Stimulated activated naive CD8-positive, alpha-beta T cell treated with anti-CD3 and anti-CD28 coated beads, Interleukin-15, Interleukin-2, amounts not matched to agents 100 ng/mL and 50 ng/mL, for 24 hours (primary cell): ENCODE results near the gene PTPRT.

Experiments
- H3K27ac Mint-ChIP-seq: one replicate; pipeline ENCODE4 v1.8.0; 2021; ENCODE audit warnings: mild to moderate bottlenecking, mixed read lengths
- H3K27me3 Mint-ChIP-seq: one replicate; pipeline ENCODE4 v1.8.0; 2021; ENCODE audit warnings: mixed read lengths
- H3K36me3 Mint-ChIP-seq: one replicate; pipeline ENCODE4 v1.8.0; 2021; ENCODE audit warnings: low read depth, mixed read lengths
- H3K4me1 Mint-ChIP-seq: one replicate; pipeline ENCODE4 v1.8.0; 2021; ENCODE audit warnings: low read depth, mixed read lengths
- H3K4me3 Mint-ChIP-seq: one replicate; pipeline ENCODE4 v1.8.0; 2021; ENCODE audit warnings: mild to moderate bottlenecking, mixed read lengths
- H3K9me3 Mint-ChIP-seq: one replicate; pipeline ENCODE4 v1.8.0; 2021; ENCODE audit warnings: mixed read lengths

PTPRT gene

GRCh38 chr20:42098418-42098817 lies 1091.3 kb downstream of the PTPRT start:
- Mint-ChIP-seq H3K4me1 (no peaks in the 10 kb centered on the region), H3K36me3 (no peaks in the 10 kb centered on the region), H3K4me3 (no peak overlapping the region), H3K27ac (no peak overlapping the region), H3K9me3 (no peaks in the 10 kb centered on the region), H3K27me3 (peaks cover 3% of the 10 kb centered on the region)

GRCh38 chr20:42097741-42098140 lies 1092.0 kb downstream of the PTPRT start:
- Mint-ChIP-seq H3K36me3 (no peaks in the 10 kb centered on the region), H3K27me3 (peaks cover 3% of the 10 kb centered on the region), H3K27ac (no peak overlapping the region), H3K4me3 (no peak overlapping the region), H3K4me1 (no peaks in the 10 kb centered on the region), H3K9me3 (no peaks in the 10 kb centered on the region)

GRCh38 chr20:42095221-42095620 lies 1094.5 kb downstream of the PTPRT start:
- peaks cover 3% of the 10 kb centered on the region for H3K27me3 Mint-ChIP-seq
- H3K36me3 Mint-ChIP-seq = no peaks in the 10 kb centered on the region
- H3K9me3 Mint-ChIP-seq = no peaks in the 10 kb centered on the region
- no peaks in the 10 kb centered on the region for H3K4me1 Mint-ChIP-seq
- no peak overlapping the region for H3K27ac Mint-ChIP-seq
- H3K4me3 Mint-ChIP-seq = no peak overlapping the region

- Mint-ChIP-seq H3K4me1 (no peaks in the 10 kb centered on the region), H3K27ac (no peak overlapping the region), H3K27me3 (peaks cover 3% of the 10 kb centered on the region), H3K9me3 (no peaks in the 10 kb centered on the region), H3K4me3 (no peak overlapping the region), H3K36me3 (no peaks in the 10 kb centered on the region)
Measured at GRCh38 chr20:42093542-42094440, 1095.9 kb downstream of the PTPRT start.

- Mint-ChIP-seq H3K27ac (no peak overlapping the region), H3K27me3 (peaks cover 3% of the 10 kb centered on the region), H3K9me3 (no peaks in the 10 kb centered on the region), H3K4me1 (no peaks in the 10 kb centered on the region), H3K36me3 (no peaks in the 10 kb centered on the region), H3K4me3 (no peak overlapping the region)
Measured at GRCh38 chr20:42093041-42093440, 1096.7 kb downstream of the PTPRT start.

- peaks cover 8% of the 10 kb centered on the region for H3K9me3 Mint-ChIP-seq
- no peak overlapping the region for H3K27ac Mint-ChIP-seq
- H3K4me1 Mint-ChIP-seq = no peaks in the 10 kb centered on the region
- H3K27me3 Mint-ChIP-seq = no peaks in the 10 kb centered on the region
- H3K36me3 Mint-ChIP-seq = no peaks in the 10 kb centered on the region
- H3K4me3 Mint-ChIP-seq = no peak overlapping the region
Measured at GRCh38 chr20:42085366-42085765, 1104.3 kb downstream of the PTPRT start.

GRCh38 chr20:42083280-42083679 lies 1106.4 kb downstream of the PTPRT start:
- no peaks in the 10 kb centered on the region for H3K36me3 Mint-ChIP-seq
- no peak overlapping the region for H3K27ac Mint-ChIP-seq
- no peaks in the 10 kb centered on the region for H3K4me1 Mint-ChIP-seq
- no peaks in the 10 kb centered on the region for H3K27me3 Mint-ChIP-seq
- H3K4me3 Mint-ChIP-seq = no peak overlapping the region
- peaks cover 8% of the 10 kb centered on the region for H3K9me3 Mint-ChIP-seq

- no peaks in the 10 kb centered on the region for H3K27me3 Mint-ChIP-seq
- no peaks in the 10 kb centered on the region for H3K4me1 Mint-ChIP-seq
- no peak overlapping the region for H3K4me3 Mint-ChIP-seq
- no peaks in the 10 kb centered on the region for H3K36me3 Mint-ChIP-seq
- peaks cover 8% of the 10 kb centered on the region for H3K9me3 Mint-ChIP-seq
- no peak overlapping the region for H3K27ac Mint-ChIP-seq
Measured at GRCh38 chr20:42082611-42083010, 1107.1 kb downstream of the PTPRT start.

GRCh38 chr20:42080956-42081355 lies 1108.8 kb downstream of the PTPRT start:
- Mint-ChIP-seq H3K4me3 (no peak overlapping the region), H3K27me3 (no peaks in the 10 kb centered on the region), H3K36me3 (no peaks in the 10 kb centered on the region), H3K27ac (no peak overlapping the region), H3K9me3 (peaks cover 4% of the 10 kb centered on the region), H3K4me1 (no peaks in the 10 kb centered on the region)

- Mint-ChIP-seq H3K36me3 (no peaks in the 10 kb centered on the region), H3K9me3 (peaks cover 6% of the 10 kb centered on the region), H3K4me3 (no peak overlapping the region), H3K4me1 (no peaks in the 10 kb centered on the region), H3K27me3 (no peaks in the 10 kb centered on the region), H3K27ac (no peak overlapping the region)
Measured at GRCh38 chr20:42074944-42075343, 1114.8 kb downstream of the PTPRT start.

- Mint-ChIP-seq H3K27ac (no peak overlapping the region), H3K36me3 (no peaks in the 10 kb centered on the region), H3K4me3 (no peak overlapping the region), H3K9me3 (peaks cover 1% of the 10 kb centered on the region), H3K27me3 (no peaks in the 10 kb centered on the region), H3K4me1 (no peaks in the 10 kb centered on the region)
Measured at GRCh38 chr20:42067596-42067995, 1122.1 kb downstream of the PTPRT start.

GRCh38 chr20:42067174-42067573 lies 1122.5 kb downstream of the PTPRT start:
- Mint-ChIP-seq H3K27me3 (no peaks in the 10 kb centered on the region), H3K4me1 (no peaks in the 10 kb centered on the region), H3K9me3 (no peaks in the 10 kb centered on the region), H3K27ac (no peak overlapping the region), H3K4me3 (no peak overlapping the region), H3K36me3 (no peaks in the 10 kb centered on the region)

GRCh38 chr20:42063141-42063540 lies 1126.6 kb downstream of the PTPRT start:
- Mint-ChIP-seq H3K4me1 (no peaks in the 10 kb centered on the region), H3K9me3 (no peaks in the 10 kb centered on the region), H3K4me3 (no peak overlapping the region)

GRCh38 chr20:42053350-42053749 lies 1136.4 kb downstream of the PTPRT start:
- H3K27ac Mint-ChIP-seq = no peak overlapping the region

More at GRCh38 chr20:42063141-42063540, 1126.6 kb downstream of the PTPRT start:
- Mint-ChIP-seq H3K27me3 (no peaks in the 10 kb centered on the region), H3K36me3 (no peaks in the 10 kb centered on the region), H3K27ac (no peak overlapping the region)

GRCh38 chr20:42051921-42052320 lies 1137.8 kb downstream of the PTPRT start:
- H3K9me3 Mint-ChIP-seq = no peaks in the 10 kb centered on the region
- H3K4me3 Mint-ChIP-seq = no peak overlapping the region
- no peaks in the 10 kb centered on the region for H3K27me3 Mint-ChIP-seq
- no peak overlapping the region for H3K27ac Mint-ChIP-seq
- no peaks in the 10 kb centered on the region for H3K4me1 Mint-ChIP-seq
- no peaks in the 10 kb centered on the region for H3K36me3 Mint-ChIP-seq

More at GRCh38 chr20:42053350-42053749, 1136.4 kb downstream of the PTPRT start:
- Mint-ChIP-seq H3K36me3 (no peaks in the 10 kb centered on the region), H3K9me3 (no peaks in the 10 kb centered on the region), H3K4me1 (no peaks in the 10 kb centered on the region), H3K27me3 (no peaks in the 10 kb centered on the region), H3K4me3 (no peak overlapping the region)
